HepG2 (cell line): ENCODE results near the gene DSN1. TPM values are rescaled to one million over a fixed set of nuclear protein-coding genes. Genes with fewer than 3 reads are reported as not detected.
A peak's percentile ranks its signal among the peaks of the same experiment; 100 is the strongest.

Experiments
- ATAC-seq: fragments of 200-7000 bp; cut with Tn5 transposase; 3 replicates; pipeline ENCODE4 v1.9.1; 2020; ENCODE audit warnings: mild to moderate bottlenecking, moderate library complexity
- BruUV-seq: library from RNA; stranded (reverse); fragments of 400-500 nt; replicated peaks from 2 replicates; lab custom pipeline; 2021; lab: Mats Ljungman, UMichigan
- CTCF ChIA-PET: fragments of 300-600 bp; formaldehyde crosslinking; extraction: SDS; loops from one replicate; lab custom pipeline; 2021; ENCODE audit warnings: low total read pairs, inconsistent platforms, low intra/inter-chr PET ratio; lab: Yijun Ruan, JAX
- POLR2A ChIA-PET: fragments of 350-600 bp; sonication (Branson Sonifier 250); formaldehyde crosslinking; loops from one replicate; lab custom pipeline; 2020; ENCODE audit warnings: antibody characterized with exemption, inconsistent platforms; lab: Yijun Ruan, JAX
- DNase-seq: peaks from one replicate; pipeline ENCODE4 v3.0.0-alpha.2; 2015; ENCODE audit warnings: low spot score
- FAIRE-seq: peaks from 3 replicates; lab custom pipeline; 2011; peaks lifted over from hg19 to GRCh38; lab: Jason Lieb, UNC
- H2AFZ ChIP-seq: one replicate; pipeline ENCODE4 v1.6.1; 2011; ENCODE audit warnings: low read length, inconsistent platforms
- H3K27ac ChIP-seq: fragments of 300-600 bp; 3 replicates; pipeline ENCODE4 v1.8.0; 2011; ENCODE audit warnings: mixed run types, mild to moderate bottlenecking, mixed read lengths, low read length, inconsistent platforms; ENCODE audit not compliant: insufficient read depth; ENCODE audit errors: extremely low read length
- H3K27me3 ChIP-seq, 2 experiments: fragments of 200-600 bp in 1 of 2; 2 replicates in 1 of 2; 3 replicates in 1 of 2; pipeline versions ENCODE4 v1.6.0 to v1.8.0; 2011; ENCODE audit warnings: low read length in 2 of 2, mild to moderate bottlenecking in 2 of 2, moderate library complexity in 2 of 2, inconsistent platforms in 1 of 2; ENCODE audit not compliant: insufficient read depth in 2 of 2, control insufficient read depth in 1 of 2
- H3K36me3 ChIP-seq, 2 experiments: fragments of 200-600 bp in 1 of 2; replicated peaks in 1 of 2; 2 replicates in 1 of 2; 3 replicates in 1 of 2; pipeline versions ENCODE4 v1.5.1 to v1.8.0; 2011; ENCODE audit warnings: low read length in 2 of 2, inconsistent platforms in 1 of 2; ENCODE audit not compliant: insufficient read depth in 2 of 2, control insufficient read depth in 1 of 2
- H3K4me1 ChIP-seq: 2 replicates; pipeline ENCODE4 v1.5.1; 2012; ENCODE audit warnings: low read length, inconsistent platforms; ENCODE audit not compliant: insufficient read depth
- H3K4me2 ChIP-seq: 2 replicates; pipeline ENCODE4 v1.6.0; 2011; ENCODE audit warnings: low read depth, low read length, inconsistent platforms
- H3K4me3 ChIP-seq, 3 experiments: fragments of 200-600 bp in 1 of 3; sonication (generic), shearing (Covaris generic) in 1 of 3; replicated peaks in 1 of 3; 2 replicates each; pipeline ENCODE4 v1.5.1; 2011 to 2016; ENCODE audit warnings: low read length in 3 of 3, inconsistent platforms in 2 of 3, low read depth in 2 of 3, mild to moderate bottlenecking in 2 of 3, control low read depth in 1 of 3, mixed read lengths in 1 of 3; ENCODE audit not compliant: insufficient read depth in 1 of 3
- H3K79me2 ChIP-seq: one replicate; pipeline ENCODE4 v1.6.1; 2011; ENCODE audit warnings: low read length, inconsistent platforms; ENCODE audit not compliant: insufficient read depth
- H3K9ac ChIP-seq: 2 replicates; pipeline ENCODE4 v1.6.0; 2011; ENCODE audit warnings: mild to moderate bottlenecking, low read depth, low read length, inconsistent platforms; ENCODE audit not compliant: insufficient read depth
- H3K9me3 ChIP-seq: 2 replicates; pipeline ENCODE4 v1.5.1; 2012; ENCODE audit warnings: mild to moderate bottlenecking, low read length
- H4K20me1 ChIP-seq: 2 replicates; pipeline ENCODE4 v1.6.0; 2011; ENCODE audit warnings: inconsistent platforms, mild to moderate bottlenecking, low read length, moderate library complexity; ENCODE audit not compliant: insufficient read depth
- ETV5 ChIP-seq: IDR thresholded peaks from 2 replicates; pipeline ENCODE4 v1.6.1; 2018; ENCODE audit warnings: missing biosample characterization, missing genetic modification reagents, inconsistent platforms, borderline replicate concordance
- HDAC2 ChIP-seq: sonication (generic); formaldehyde crosslinking; IDR thresholded peaks from 2 replicates; pipeline ENCODE4 v1.4.0; 2020; ENCODE audit warnings: missing genetic modification reagents
- HOXD1 ChIP-seq: sonication (generic); formaldehyde crosslinking; IDR thresholded peaks from 2 replicates; pipeline ENCODE4 v1.5.0; 2020; ENCODE audit warnings: missing genetic modification reagents
- SPEN ChIP-seq: sonication (generic); formaldehyde crosslinking; IDR thresholded peaks from 2 replicates; pipeline ENCODE4 v1.5.1; 2020; ENCODE audit warnings: low read depth, mild to moderate bottlenecking, missing genetic modification reagents
- ZNF329 ChIP-seq: sonication (generic); formaldehyde crosslinking; IDR thresholded peaks from 2 replicates; pipeline ENCODE4 v1.9.0; 2021; ENCODE audit warnings: low read depth, mild to moderate bottlenecking, missing genetic modification reagents
- ZNF570 ChIP-seq: sonication (generic); formaldehyde crosslinking; IDR thresholded peaks from 2 replicates; pipeline ENCODE4 v1.4.0; 2020; ENCODE audit warnings: mild to moderate bottlenecking, missing genetic modification reagents, borderline replicate concordance
- WGBS: methylation state at CpG from one replicate; pipeline ENCODE4 v1.1.6; 2017; ENCODE audit warnings: low lambda C conversion rate; 5-methylcytosine and 5-hydroxymethylcytosine counted together
- in situ Hi-C: cut with HindIII; loops from 2 replicates; pipeline ENCODE4 v1.10.0; 2017; ENCODE audit warnings: low pct_unique_long_range_greater_than_20kb; ENCODE audit not compliant: extremely low pct_ligation_motif_present
- intact Hi-C: fragments of 100-400 bp; cut with micrococcal nuclease; formaldehyde crosslinking; loops from one replicate; pipeline ENCODE4 v1.10.0; 2022; ENCODE audit not compliant: unreplicated experiment
- polyA plus RNA-seq, 8 experiments: library from polyadenylated mRNA; depleted of rRNA in 3 of 8; stranded (reverse) in 7 of 8; unstranded in 1 of 8; fragments of >200 nt; fragmentation: Illumina TruSeq in 4 of 8; extraction: Trizol in 4 of 8; gene quantifications; 2 replicates each; pipeline versions ENCODE4 v1.2.1 to v1.2.3, GENCODE V29; 2011 to 2016; ENCODE audit warnings: low read depth in 4 of 8, missing spikeins in 1 of 8, mixed read lengths in 1 of 8; ENCODE audit not compliant: insufficient read depth in 1 of 8
- total RNA-seq, 5 experiments: library from RNA; depleted of rRNA; stranded (reverse); fragments of >200 nt; fragmentation: Illumina TruSeq; extraction: Trizol; gene quantifications; 2 replicates each; pipeline ENCODE4 v1.2.3, GENCODE V29; 2016; ENCODE audit warnings: low read depth in 1 of 5
- TF ChIP-seq, protein P1 (sequence below), 2 experiments: sonication (generic) in 1 of 2; formaldehyde crosslinking in 1 of 2; IDR thresholded peaks; 2 replicates each; pipeline versions ENCODE4 v1.6.1 to v1.9.0; 2014 to 2022; ENCODE audit warnings: antibody characterized with exemption in 1 of 2, borderline replicate concordance in 1 of 2, inconsistent platforms in 1 of 2, low read depth in 1 of 2, missing genetic modification reagents in 1 of 2

DSN1 gene
- total and polyA plus RNA-seq, 2 of the 13 experiments (the other 11 are each of a cell fraction or from before 2014, with no cell fraction given), result 18.7 to 53.7 TPM

DNA sequence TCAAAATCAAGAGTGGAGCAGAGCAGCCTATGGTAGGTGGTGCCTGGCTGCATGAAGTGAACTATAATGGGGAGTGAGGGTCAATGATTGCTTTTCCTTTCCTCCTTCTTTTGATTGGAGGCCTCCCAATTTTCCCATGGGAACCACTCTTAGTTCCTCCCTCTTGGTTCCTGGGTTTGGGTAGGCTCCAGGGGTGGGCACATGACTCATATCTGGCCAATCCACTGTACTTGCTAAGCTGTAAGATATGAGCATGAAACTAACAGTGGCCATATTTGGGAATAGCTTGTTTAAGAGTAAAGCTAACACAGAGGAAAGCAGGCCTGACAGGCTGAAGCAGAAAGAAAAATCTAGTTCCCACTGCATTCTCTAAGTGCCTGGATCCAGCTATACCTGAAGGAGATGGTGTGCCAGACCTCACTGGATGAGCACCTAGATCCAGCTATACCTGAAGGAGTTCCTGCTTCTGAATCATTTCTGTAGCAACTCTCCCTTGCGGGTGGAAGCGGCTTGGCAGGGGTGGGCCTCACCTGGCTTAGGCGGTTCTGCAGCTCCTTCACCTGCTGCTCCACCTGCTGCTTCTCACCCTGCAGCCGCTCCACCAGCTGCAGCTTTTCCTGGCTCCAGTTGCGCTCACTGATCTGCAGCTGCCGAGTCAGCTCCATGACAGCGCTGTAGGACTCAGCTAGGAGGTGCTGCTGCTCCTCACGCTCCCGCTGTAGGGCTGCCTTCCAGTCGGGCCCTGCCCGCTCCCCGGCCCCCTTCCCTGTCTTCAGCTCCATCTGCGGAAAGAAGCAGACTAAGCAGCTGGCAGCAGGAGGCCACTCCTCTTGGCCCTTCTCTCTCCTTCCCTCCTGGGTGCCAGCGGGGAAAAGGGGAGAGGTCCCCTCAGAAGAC lies 29.0 kb upstream of the DSN1 start:
- intact Hi-C loops (no loop called here), in situ Hi-C loops (no loop called here)
- Histone ChIP-seq H3K36me3 (peaks cover 39 to 82% of the 10 kb centered on the region in 2 experiments), H3K4me3 (no peak overlapping the region), H3K27me3 (no peaks in the 10 kb centered on the region), H4K20me1 (no peaks in the 10 kb centered on the region), H3K4me1 (no peaks in the 10 kb centered on the region), H3K4me2 (no peak overlapping the region), H3K27ac (no peak overlapping the region), H3K9ac (no peak overlapping the region), H3K79me2 (no peaks in the 10 kb centered on the region), H2AFZ (no peak overlapping the region), H3K9me3 (no peaks in the 10 kb centered on the region)
- WGBS, result 93% methylated on average over 14 of the region's 14 CpGs
- TF ChIP-seq SPEN (CRISPR knock-in tag), result no peak
- TF ChIP-seq HOXD1 (CRISPR knock-in tag), result no peak
- no peak for TF ChIP-seq HDAC2 (CRISPR knock-in tag)
- no peak for TF ChIP-seq ZNF570 (CRISPR knock-in tag)
- TF ChIP-seq ZNF329, result peak; percentile 99
- no peak for TF ChIP-seq ETV5 (CRISPR knock-in tag)
- TF ChIP-seq, protein P1, sequence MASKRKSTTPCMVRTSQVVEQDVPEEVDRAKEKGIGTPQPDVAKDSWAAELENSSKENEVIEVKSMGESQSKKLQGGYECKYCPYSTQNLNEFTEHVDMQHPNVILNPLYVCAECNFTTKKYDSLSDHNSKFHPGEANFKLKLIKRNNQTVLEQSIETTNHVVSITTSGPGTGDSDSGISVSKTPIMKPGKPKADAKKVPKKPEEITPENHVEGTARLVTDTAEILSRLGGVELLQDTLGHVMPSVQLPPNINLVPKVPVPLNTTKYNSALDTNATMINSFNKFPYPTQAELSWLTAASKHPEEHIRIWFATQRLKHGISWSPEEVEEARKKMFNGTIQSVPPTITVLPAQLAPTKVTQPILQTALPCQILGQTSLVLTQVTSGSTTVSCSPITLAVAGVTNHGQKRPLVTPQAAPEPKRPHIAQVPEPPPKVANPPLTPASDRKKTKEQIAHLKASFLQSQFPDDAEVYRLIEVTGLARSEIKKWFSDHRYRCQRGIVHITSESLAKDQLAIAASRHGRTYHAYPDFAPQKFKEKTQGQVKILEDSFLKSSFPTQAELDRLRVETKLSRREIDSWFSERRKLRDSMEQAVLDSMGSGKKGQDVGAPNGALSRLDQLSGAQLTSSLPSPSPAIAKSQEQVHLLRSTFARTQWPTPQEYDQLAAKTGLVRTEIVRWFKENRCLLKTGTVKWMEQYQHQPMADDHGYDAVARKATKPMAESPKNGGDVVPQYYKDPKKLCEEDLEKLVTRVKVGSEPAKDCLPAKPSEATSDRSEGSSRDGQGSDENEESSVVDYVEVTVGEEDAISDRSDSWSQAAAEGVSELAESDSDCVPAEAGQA (IDR thresholded peaks at IDR 0.05; ENCODE audit: low read depth), result no peak
- TF ChIP-seq, protein P1 (CRISPR knock-in tag; IDR thresholded peaks at IDR 0.05; ENCODE audit: borderline replicate concordance), result no peak
- BruUV-seq, result no TSS peak
- DNase-seq, result no peak
- ATAC-seq, result no peak
- CTCF ChIA-PET, result no interaction called here
- POLR2A ChIA-PET, result interaction anchor here (0.7 kb wide), 1 partner anchor 29 kb away, joined by 3 read pairs; the partner anchor contains the start of gene DSN1
- no peak for FAIRE-seq
